Mesendoderm (in vitro differentiated cells): ENCODE measurements around the gene PRPF38B. TPM values are rescaled to one million over a fixed set of nuclear protein-coding genes. Genes with fewer than 3 reads are reported as not detected.

Experiments
- DNase-seq: peaks from one replicate; pipeline ENCODE4 v3.0.0; 2013
- H2AK5ac ChIP-seq: 2 replicates; pipeline ENCODE4 v1.6.1; 2013; ENCODE audit warnings: low read length, inconsistent platforms
- H2BK120ac ChIP-seq: 2 replicates; pipeline ENCODE4 v1.6.1; 2013; ENCODE audit warnings: low read depth, mild to moderate bottlenecking, low read length, moderate library complexity, mixed read lengths
- H2BK15ac ChIP-seq: replicated peaks from 2 replicates; pipeline ENCODE4 v1.6.1; 2013; ENCODE audit warnings: low read depth, mild to moderate bottlenecking, moderate library complexity
- H2BK5ac ChIP-seq: 2 replicates; pipeline ENCODE4 v1.6.1; 2013; ENCODE audit warnings: low read length, inconsistent platforms
- H3K18ac ChIP-seq: 2 replicates; pipeline ENCODE4 v1.6.1; 2013; ENCODE audit warnings: mild to moderate bottlenecking, low read length, mixed read lengths
- H3K23ac ChIP-seq: one replicate; pipeline ENCODE4 v1.6.1; 2013; ENCODE audit warnings: low read length
- H3K27ac ChIP-seq: 2 replicates; pipeline ENCODE4 v1.5.1; 2013; ENCODE audit warnings: low read depth, mild to moderate bottlenecking, inconsistent platforms, low read length, moderate library complexity
- H3K27me3 ChIP-seq: 2 replicates; pipeline ENCODE4 v1.6.1; 2013; ENCODE audit warnings: low read length, control low read depth, mild to moderate bottlenecking, inconsistent platforms; ENCODE audit not compliant: insufficient read depth, poor library complexity
- H3K36me3 ChIP-seq: 2 replicates; pipeline ENCODE4 v1.6.1; 2013; ENCODE audit warnings: low read length, inconsistent platforms; ENCODE audit not compliant: control insufficient read depth, insufficient read depth
- H3K4ac ChIP-seq: one replicate; pipeline ENCODE4 v1.6.1; 2013; ENCODE audit warnings: low read depth, mild to moderate bottlenecking, low read length, moderate library complexity
- H3K4me1 ChIP-seq: 2 replicates; pipeline ENCODE4 v1.6.1; 2013; ENCODE audit warnings: low read depth, low read length, inconsistent platforms; ENCODE audit not compliant: control insufficient read depth
- H3K4me2 ChIP-seq: 2 replicates; pipeline ENCODE4 v1.6.1; 2013; ENCODE audit warnings: low read length
- H3K4me3 ChIP-seq: 2 replicates; pipeline ENCODE4 v1.5.1; 2013; ENCODE audit warnings: mild to moderate bottlenecking, low read length
- H3K56ac ChIP-seq: one replicate; pipeline ENCODE4 v1.6.1; 2013; ENCODE audit warnings: low read length
- H3K79me1 ChIP-seq: 2 replicates; pipeline ENCODE4 v1.6.1; 2013; ENCODE audit warnings: low read length, inconsistent platforms
- H3K79me2 ChIP-seq: 2 replicates; pipeline ENCODE4 v1.6.1; 2013; ENCODE audit warnings: mild to moderate bottlenecking, low read length; ENCODE audit not compliant: control insufficient read depth, insufficient read depth
- H3K9ac ChIP-seq: 2 replicates; pipeline ENCODE4 v1.6.1; 2013; ENCODE audit warnings: low read length, inconsistent platforms
- H4K5ac ChIP-seq: one replicate; pipeline ENCODE4 v1.6.1; 2013; ENCODE audit warnings: low read length
- H4K8ac ChIP-seq: one replicate; pipeline ENCODE4 v1.6.1; 2013; ENCODE audit warnings: low read depth, mild to moderate bottlenecking, control low read depth, low read length, moderate library complexity
- WGBS: extraction: QIAGEN DNeasy Blood & Tissue Kit; methylation state at CpG from one replicate; pipeline ENCODE4 v1.1.7; 2013; ENCODE audit warnings: low lambda C conversion rate, missing lambda C conversion rate; ENCODE audit not compliant: insufficient coverage; ENCODE audit errors: extremely low coverage; 5-methylcytosine and 5-hydroxymethylcytosine counted together
- polyA plus RNA-seq, 2 experiments: library from polyadenylated mRNA; stranded (reverse); fragments of 200-250 nt; gene quantifications; one replicate each; pipeline ENCODE4 v1.2.3, GENCODE V29; 2013

The PRPF38B gene
- 52.6 TPM for polyA plus RNA-seq (2013, experiment 1 of 2)
- polyA plus RNA-seq (2013, experiment 2 of 2), result 55.4 TPM

GRCh38 chr1:108691942-108692723, at the start of gene PRPF38B:
TSS of gene PRPF38B (plus strand) at chr1:108692310. CDS start at chr1:108692592, 282 bp downstream.
- peak; percentile 97 for DNase-seq
- Histone ChIP-seq H2BK5ac (peak within 1 kb of the TSS; percentile 92), H3K56ac (peak within 1 kb of the TSS; percentile 97), H3K23ac (no peak within 1 kb of the TSS), H3K18ac (peak within 1 kb of the TSS; percentile 86), H3K36me3 (no peaks in the 10 kb centered on the region), H2BK120ac (no peak within 1 kb of the TSS), H3K4ac (peak within 1 kb of the TSS; percentile 46), H3K79me1 (peaks cover 7% of the 10 kb centered on the region), H3K9ac (peak within 1 kb of the TSS; percentile 92), H4K8ac (peak within 1 kb of the TSS; percentile 65), H4K5ac (no peak within 1 kb of the TSS), H2BK15ac (no peak within 1 kb of the TSS), H2AK5ac (peak within 1 kb of the TSS; percentile 37), H3K27ac (peak within 1 kb of the TSS; percentile 96), H3K27me3 (no peaks in the 10 kb centered on the region), H3K79me2 (peaks cover 39% of the 10 kb centered on the region), H3K4me1 (no peaks in the 10 kb centered on the region), H3K4me2 (peak within 1 kb of the TSS; percentile 53), H3K4me3 (peak within 1 kb of the TSS; percentile 91)
- WGBS, result no CpG with 5 or more reads among the region's 59 CpGs

GRCh38 chr1:108643492-108644335, 48.4 kb upstream of the PRPF38B start:
- Histone ChIP-seq H3K23ac (no peak overlapping the region), H3K79me1 (no peaks in the 10 kb centered on the region), H3K4me1 (peaks cover 6% of the 10 kb centered on the region), H2BK120ac (no peak overlapping the region), H3K27ac (no peak overlapping the region), H3K36me3 (no peaks in the 10 kb centered on the region), H4K5ac (no peak overlapping the region), H3K4ac (no peak overlapping the region), H3K9ac (peak overlapping the region; percentile 24), H3K4me2 (no peak overlapping the region), H3K79me2 (no peaks in the 10 kb centered on the region), H3K56ac (peak overlapping the region; percentile 30), H2BK5ac (peak overlapping the region; percentile 13), H2AK5ac (no peak overlapping the region), H3K27me3 (no peaks in the 10 kb centered on the region), H3K18ac (no peak overlapping the region), H2BK15ac (no peak overlapping the region), H4K8ac (no peak overlapping the region), H3K4me3 (no peak overlapping the region)
- WGBS, result no CpG with 5 or more reads among the region's 3 CpGs
- DNase-seq, result peak; percentile 63

- Histone ChIP-seq H2AK5ac (no peak overlapping the region), H3K4me2 (no peak overlapping the region), H3K9ac (no peak overlapping the region), H2BK120ac (no peak overlapping the region), H2BK5ac (no peak overlapping the region), H3K27ac (no peak overlapping the region), H3K4ac (no peak overlapping the region), H4K5ac (no peak overlapping the region), H3K27me3 (no peaks in the 10 kb centered on the region), H3K23ac (no peak overlapping the region), H3K79me1 (no peaks in the 10 kb centered on the region), H3K4me1 (peaks cover 6% of the 10 kb centered on the region), H3K56ac (no peak overlapping the region), H3K79me2 (no peaks in the 10 kb centered on the region), H2BK15ac (no peak overlapping the region), H3K4me3 (no peak overlapping the region), H3K36me3 (no peaks in the 10 kb centered on the region), H4K8ac (no peak overlapping the region), H3K18ac (no peak overlapping the region)
- WGBS, result no CpG with 5 or more reads among the region's 7 CpGs
- peak; percentile 28 for DNase-seq
These were observed 47.1 kb upstream of the PRPF38B start for GRCh38 chr1:108644984-108645383.

- Histone ChIP-seq H2BK120ac (no peak overlapping the region), H3K27me3 (no peaks in the 10 kb centered on the region), H3K27ac (no peak overlapping the region), H3K36me3 (no peaks in the 10 kb centered on the region), H3K4me3 (no peak overlapping the region), H3K4me2 (no peak overlapping the region), H2BK15ac (no peak overlapping the region), H3K9ac (no peak overlapping the region), H3K4me1 (peaks cover 6% of the 10 kb centered on the region), H3K79me1 (no peaks in the 10 kb centered on the region), H3K79me2 (no peaks in the 10 kb centered on the region), H3K4ac (no peak overlapping the region), H3K23ac (no peak overlapping the region), H4K5ac (no peak overlapping the region), H3K18ac (no peak overlapping the region), H3K56ac (no peak overlapping the region), H2BK5ac (no peak overlapping the region), H2AK5ac (no peak overlapping the region), H4K8ac (no peak overlapping the region)
- peak; percentile 14 for DNase-seq
- no CpG with 5 or more reads among the region's 9 CpGs for WGBS
These were observed 46.4 kb upstream of the PRPF38B start for GRCh38 chr1:108645564-108646184.

GRCh38 chr1:108646265-108646647, 45.9 kb upstream of the PRPF38B start:
- Histone ChIP-seq H3K4me1 (peaks cover 6% of the 10 kb centered on the region), H3K36me3 (no peaks in the 10 kb centered on the region), H3K27me3 (no peaks in the 10 kb centered on the region), H3K23ac (no peak overlapping the region), H3K4me2 (no peak overlapping the region), H4K8ac (no peak overlapping the region), H2AK5ac (no peak overlapping the region), H3K4ac (no peak overlapping the region), H2BK120ac (no peak overlapping the region), H3K18ac (no peak overlapping the region), H3K9ac (no peak overlapping the region), H3K56ac (no peak overlapping the region), H3K79me2 (no peaks in the 10 kb centered on the region), H3K4me3 (no peak overlapping the region), H2BK15ac (no peak overlapping the region), H3K27ac (no peak overlapping the region), H4K5ac (no peak overlapping the region), H3K79me1 (no peaks in the 10 kb centered on the region), H2BK5ac (no peak overlapping the region)
- no peak for DNase-seq
- WGBS, result no CpG with 5 or more reads among the region's 4 CpGs
